GM19023 (cell line): ENCODE data around the gene PIK3CD.

Source experiments
- ATAC-seq: cut with Tn5 transposase; IDR thresholded peaks from one replicate; pipeline ENCODE4 v1.9.1; 2021; ENCODE audit warnings: mild to moderate bottlenecking, moderate library complexity; ENCODE audit not compliant: unreplicated experiment

PIK3CD gene

DNA sequence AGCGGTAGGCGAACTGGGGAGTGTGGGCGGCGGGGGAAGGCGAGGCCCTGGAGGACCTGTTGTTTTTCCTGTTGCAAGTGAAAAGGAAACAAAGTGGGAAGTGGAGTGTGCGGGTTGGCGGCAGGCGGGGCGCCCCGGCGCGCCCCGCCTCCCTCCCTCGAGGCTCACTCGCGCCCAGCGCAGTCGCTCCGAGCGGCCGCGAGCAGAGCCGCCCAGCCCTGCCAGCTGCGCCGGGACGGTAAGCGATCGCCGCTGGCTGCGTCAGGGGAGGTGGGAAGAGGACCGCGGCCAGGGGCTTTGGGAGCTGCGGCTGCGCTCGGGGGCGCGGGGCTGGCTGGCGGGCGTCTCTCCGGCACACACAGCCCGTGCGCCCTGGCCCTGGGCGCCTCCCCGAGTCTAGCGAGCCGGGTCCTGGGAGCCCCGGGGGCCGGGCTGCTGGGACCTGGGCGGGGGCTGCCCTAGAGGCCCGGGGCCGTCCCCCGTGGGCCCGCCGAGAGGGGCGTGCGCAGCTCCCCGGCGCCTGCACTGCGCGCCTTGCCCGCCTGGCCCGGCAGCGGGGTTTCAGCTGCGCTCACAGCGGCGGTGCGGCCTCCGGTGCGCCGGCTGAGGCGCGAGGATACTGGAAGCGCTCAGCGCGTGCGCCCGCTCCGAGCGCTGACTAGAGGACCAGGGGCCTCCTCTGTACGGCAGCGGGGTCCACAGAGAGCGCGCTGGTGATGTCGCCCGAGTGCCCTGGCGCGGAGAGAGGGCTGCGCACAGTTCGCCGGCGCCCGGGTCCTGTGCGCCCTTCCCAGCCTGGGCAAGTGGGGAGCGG, at the start of gene PIK3CD:
Gene PIK3CD (plus strand): TSS at position 167 of the 814 bp plus-strand sequence. CDS start 58,725 bp downstream, outside the sequence.
- ATAC-seq = no peak

DNA sequence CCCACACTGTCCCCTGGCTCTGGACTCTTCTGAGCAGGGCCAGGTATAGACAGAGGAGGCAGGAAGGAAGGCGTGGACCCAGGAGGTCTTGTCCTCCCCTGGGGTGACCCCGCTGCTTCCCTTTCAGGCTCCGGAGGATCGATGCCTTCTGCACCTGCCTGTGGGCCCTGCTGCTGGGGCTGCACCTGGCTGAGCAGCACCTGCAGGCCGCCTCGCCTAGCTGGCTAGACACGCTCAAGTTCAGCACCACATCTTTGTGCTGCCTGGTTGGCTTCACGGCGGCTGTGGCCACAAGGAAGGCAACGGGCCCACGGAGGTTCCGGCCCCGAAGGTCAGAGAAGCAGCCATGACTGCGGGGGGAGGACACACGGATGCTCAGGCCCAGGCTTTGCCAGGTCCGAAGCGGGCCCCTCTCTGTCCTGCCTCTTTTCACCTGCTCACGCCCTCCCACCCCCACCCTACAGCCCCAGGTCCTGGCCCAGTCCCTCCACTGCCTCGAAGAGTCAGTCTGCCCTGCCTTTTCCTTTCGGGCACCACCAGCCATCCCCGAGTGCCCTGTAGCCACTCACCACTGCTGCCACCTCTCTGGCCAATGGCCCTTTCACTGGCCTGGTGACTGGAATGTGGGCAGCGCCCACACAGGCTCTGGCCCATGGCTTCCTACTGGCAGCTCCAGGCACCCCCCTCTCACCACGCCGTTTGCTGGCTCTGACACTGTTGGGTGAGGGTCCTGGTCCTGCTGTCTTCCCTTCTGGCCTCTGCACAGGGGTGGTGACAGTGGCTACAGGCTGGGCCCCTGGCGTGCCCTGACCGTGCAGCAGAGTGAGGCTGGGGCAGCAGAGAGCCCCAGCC, 49.4 kb upstream of the PIK3CD start:
- no peak for ATAC-seq

DNA sequence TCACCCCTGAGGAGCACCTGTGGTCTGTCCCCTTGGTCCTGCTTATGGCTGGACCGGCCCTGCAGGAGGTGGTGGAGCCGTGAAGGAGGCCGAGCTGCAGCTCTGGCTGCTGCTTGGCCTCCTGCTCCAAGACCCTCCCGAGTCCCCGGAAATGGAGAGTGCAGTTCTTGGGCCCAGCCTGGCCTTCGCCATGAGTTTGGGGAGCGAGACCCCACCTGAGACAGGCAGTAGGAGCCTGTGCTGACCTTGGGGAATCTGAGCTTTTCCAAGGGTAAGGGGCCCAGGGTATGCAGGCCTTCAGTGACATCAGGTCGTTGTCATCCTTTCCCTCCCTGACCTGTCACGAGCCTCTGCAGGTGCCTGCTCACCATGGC, 48.8 kb upstream of the PIK3CD start:
- no peak for ATAC-seq

- no peak for ATAC-seq
These were observed 48.2 kb upstream of the PIK3CD start for GRCh38 chr1:9603307-9603706.

DNA sequence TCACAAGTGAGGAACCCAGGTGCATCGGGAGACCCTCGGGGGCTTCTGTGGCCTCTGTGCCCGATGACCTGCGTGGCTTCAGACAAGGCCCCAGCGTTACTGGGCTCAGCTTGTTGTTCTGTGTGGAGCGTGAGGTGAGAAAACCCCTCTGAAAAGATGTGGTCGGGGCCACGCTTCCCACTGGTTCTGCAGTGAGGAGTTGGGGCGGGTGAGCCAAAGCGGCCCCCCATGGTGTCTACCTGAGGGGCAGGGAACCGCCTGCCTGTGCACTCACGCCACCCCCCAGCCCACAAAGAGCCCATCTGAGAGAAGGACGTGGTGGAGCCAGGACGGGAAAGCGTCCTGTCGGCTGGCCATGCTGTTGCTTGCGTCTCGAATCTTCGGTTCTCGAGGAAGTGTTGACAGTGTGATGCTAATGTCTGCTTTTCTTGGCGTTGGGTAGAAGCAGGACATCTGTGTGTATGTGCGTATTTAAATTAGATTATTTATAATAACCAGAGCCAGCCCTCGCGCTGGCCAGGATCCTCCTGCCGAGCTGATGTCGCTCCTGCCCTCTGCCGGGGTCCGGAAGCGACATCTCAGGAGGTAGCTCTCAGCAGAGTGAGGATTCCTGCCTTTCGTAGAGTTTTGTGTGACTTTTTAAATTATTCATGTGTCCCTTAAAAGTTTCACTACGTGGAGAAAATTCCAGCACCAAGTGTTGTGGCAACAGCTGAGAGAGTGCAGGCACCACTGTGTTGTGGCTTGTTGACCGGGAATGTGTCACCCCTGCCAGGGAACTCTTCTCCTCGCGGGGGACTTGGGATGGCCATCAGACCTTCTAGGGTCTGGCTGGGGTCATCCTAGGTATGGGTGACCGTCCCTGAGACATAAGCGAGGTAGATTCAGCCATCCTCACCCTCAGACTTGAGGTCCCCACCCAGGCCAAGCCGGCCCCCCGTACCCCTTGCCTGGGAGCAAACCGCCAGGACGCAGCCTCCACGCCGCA, 47.5 kb upstream of the PIK3CD start:
- no peak for ATAC-seq

DNA sequence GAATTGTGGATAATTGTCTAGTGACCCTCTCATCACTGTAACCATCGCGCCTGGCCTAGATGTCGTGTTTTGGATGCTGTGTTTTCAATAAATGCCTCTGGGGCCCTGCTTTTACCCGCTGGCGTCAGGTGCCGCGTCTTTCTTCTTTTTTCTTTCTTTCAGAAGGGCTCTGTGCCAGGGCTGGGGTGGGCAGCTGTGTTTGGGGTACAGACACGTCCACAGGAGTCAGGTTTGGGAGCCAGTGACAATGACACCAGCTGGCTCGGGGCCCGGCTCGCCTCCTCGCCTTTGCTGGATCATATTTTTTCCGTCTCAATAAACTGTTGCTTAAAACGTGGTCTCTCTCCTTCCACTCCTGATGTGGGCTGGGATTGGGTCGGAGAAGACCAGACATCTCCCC, 46.7 kb upstream of the PIK3CD start:
- ATAC-seq = no peak

- no peak for ATAC-seq
These were observed 45.5 kb upstream of the PIK3CD start for GRCh38 chr1:9605946-9606455.

GRCh38 chr1:9606458-9606857, 45.1 kb upstream of the PIK3CD start:
- ATAC-seq = no peak

GRCh38 chr1:9606948-9607347, 44.6 kb upstream of the PIK3CD start:
- no peak for ATAC-seq

DNA sequence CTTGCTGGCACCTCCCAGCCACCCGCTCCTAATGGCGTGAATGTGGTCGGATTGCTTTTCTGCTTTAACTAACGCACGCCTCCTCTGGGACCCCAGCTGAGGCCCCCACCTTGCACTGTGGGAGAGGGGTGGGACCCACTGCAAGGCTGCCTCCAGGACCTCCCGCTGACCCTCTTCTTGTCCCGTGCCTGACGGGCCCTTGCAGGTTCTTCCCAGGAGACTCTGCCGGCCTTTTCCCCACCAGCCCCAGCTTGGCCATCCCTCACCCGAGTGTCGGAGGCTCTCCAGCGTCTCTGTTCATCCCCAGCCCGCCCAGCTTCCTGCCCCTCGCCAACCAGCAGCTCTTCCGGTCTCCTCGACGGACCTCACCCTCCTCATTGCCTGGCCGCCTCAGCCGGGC, 44.2 kb upstream of the PIK3CD start:
- no peak for ATAC-seq

GRCh38 chr1:9609998-9610397, 41.5 kb upstream of the PIK3CD start:
- no peak for ATAC-seq

- no peak for ATAC-seq
These were observed 41.0 kb upstream of the PIK3CD start for GRCh38 chr1:9610548-9610947.

- no peak for ATAC-seq
These were observed 39.8 kb upstream of the PIK3CD start for GRCh38 chr1:9611716-9612115.

GRCh38 chr1:9612162-9612845, 39.2 kb upstream of the PIK3CD start:
- no peak for ATAC-seq

DNA sequence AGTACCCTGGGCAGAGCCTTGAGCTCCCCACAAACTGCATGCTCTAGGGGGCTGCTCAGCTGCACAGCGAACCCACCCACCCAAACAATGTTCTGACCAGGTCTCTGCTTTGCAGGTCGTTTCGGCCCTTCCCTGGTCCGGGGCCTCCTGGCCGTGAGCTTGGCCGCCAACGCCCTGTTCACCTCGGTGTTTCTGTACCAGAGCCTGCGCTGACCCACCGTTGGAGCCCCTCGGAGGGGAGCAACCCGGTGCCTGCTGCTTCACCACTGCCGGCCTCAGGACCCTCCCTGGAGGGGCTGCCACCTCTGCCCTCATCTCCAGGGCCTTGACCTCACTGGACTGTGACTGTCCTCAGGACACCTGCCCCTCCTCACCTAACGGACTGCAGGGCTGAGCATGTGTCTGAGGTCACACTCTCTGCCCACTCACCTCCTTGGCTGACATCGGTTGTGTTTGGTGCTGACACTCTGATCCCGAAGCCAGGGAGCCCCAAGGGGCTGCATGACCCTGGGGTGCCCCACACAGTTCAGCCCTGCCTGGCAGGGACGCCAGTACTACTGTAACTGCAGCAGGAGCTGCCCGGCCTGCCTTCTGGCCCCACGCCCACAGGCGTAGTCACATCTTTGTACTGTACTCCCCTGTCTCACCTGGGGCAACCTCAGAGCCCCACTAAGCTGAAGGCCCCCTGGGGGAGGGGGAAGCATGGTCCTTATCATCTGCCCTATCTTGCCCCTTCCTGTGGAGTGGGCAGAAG, 38.5 kb upstream of the PIK3CD start:
- ATAC-seq = no peak

DNA sequence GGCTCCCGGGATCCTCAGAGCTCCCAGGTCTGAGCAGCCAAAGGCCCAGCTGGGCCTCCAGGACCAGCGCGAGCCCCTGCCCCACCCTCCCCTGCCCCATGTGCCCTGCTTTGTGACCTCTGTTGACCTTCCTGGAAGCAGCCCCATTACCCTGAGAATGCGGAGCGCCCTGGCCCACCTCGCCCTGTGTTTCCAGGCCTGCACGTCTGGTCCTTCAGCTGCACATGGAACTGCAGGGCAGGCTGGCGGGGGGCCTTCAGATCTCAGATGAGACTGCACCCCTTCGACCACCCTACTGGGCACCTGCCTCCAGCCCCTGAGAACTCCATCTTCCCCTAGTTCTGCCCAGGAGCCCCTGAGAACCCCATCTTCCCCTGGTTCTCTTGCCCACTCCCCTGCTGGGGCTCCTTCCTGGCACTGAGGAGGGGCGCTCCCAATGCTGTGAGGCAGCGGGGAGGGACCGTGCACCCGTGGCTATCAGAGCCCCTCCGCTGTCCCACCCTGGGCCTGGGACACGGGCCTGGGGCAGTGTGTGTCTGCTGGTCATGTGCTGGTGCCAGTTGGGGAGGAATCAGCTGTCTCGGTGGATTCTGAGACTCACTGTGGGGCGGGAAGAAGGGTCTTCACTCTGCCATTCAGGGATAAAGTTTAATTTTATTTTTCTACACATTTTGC, 37.8 kb upstream of the PIK3CD start:
- ATAC-seq = no peak

- ATAC-seq = no peak
These were observed 36.0 kb upstream of the PIK3CD start for GRCh38 chr1:9615316-9616063.
